RWPE2 (cell line): Measurements from ENCODE around the gene URAD.

Experiments
- ATAC-seq: fragments of 200-7000 bp; cut with Tn5 transposase; 3 replicates; pipeline ENCODE4 v1.9.1; 2021; ENCODE audit warnings: low read depth
- DNase-seq: peaks from one replicate; pipeline ENCODE4 v3.0.0-alpha.2; 2020; ENCODE audit warnings: low spot score
- H3K27ac ChIP-seq: fragments of 450-650 bp; 2 replicates; pipeline ENCODE4 v1.5.1; 2017; ENCODE audit warnings: mild to moderate bottlenecking; ENCODE audit not compliant: poor library complexity, severe bottlenecking
- H3K27me3 ChIP-seq: fragments of 250-450 bp; sonication (Bioruptor Pico); 2 replicates; pipeline ENCODE4 v1.5.1; 2021; ENCODE audit warnings: mild to moderate bottlenecking, moderate library complexity; ENCODE audit not compliant: insufficient read depth, poor library complexity, severe bottlenecking
- H3K36me3 ChIP-seq: fragments of 250-450 bp; sonication (Bioruptor Pico); 2 replicates; pipeline ENCODE4 v1.5.1; 2020; ENCODE audit warnings: low read depth, mild to moderate bottlenecking, moderate library complexity
- H3K4me1 ChIP-seq: fragments of 250-450 bp; sonication (Bioruptor Pico); 2 replicates; pipeline ENCODE4 v1.5.1; 2021; ENCODE audit warnings: mild to moderate bottlenecking, moderate library complexity; ENCODE audit not compliant: insufficient read depth, poor library complexity, severe bottlenecking
- H3K4me3 ChIP-seq: fragments of 250-450 bp; sonication (Bioruptor Pico); 2 replicates; pipeline ENCODE4 v1.5.1; 2021; ENCODE audit warnings: mild to moderate bottlenecking, moderate library complexity; ENCODE audit not compliant: severe bottlenecking
- H3K9me3 ChIP-seq: fragments of 250-450 bp; sonication (Bioruptor Pico); 2 replicates; pipeline ENCODE4 v1.5.1; 2021; ENCODE audit warnings: mild to moderate bottlenecking, moderate library complexity; ENCODE audit not compliant: severe bottlenecking
- CTCF ChIP-seq: fragments of 450-650 bp; IDR thresholded peaks from one replicate; pipeline ENCODE4 v1.5.1; 2017; ENCODE audit warnings: mild to moderate bottlenecking, moderate library complexity; ENCODE audit not compliant: poor library complexity, severe bottlenecking

Gene URAD

GRCh38 chr13:27928805-27929753 is 59.4 kb downstream of the URAD start:
- Histone ChIP-seq H3K4me3 (no peak overlapping the region), H3K9me3 (no peaks in the 10 kb centered on the region), H3K36me3 (no peaks in the 10 kb centered on the region), H3K27me3 (peaks cover 77% of the 10 kb centered on the region), H3K4me1 (no peaks in the 10 kb centered on the region), H3K27ac (no peak overlapping the region)
- DNase-seq = no peak
- peak; percentile 17; the same call in 1 of the 3 replicates for ATAC-seq
- no peak for TF ChIP-seq CTCF

GRCh38 chr13:27928353-27928804 is 60.1 kb downstream of the URAD start:
- H3K4me3 ChIP-seq = no peak overlapping the region
- no peaks in the 10 kb centered on the region for H3K4me1 ChIP-seq
- H3K27me3 ChIP-seq = peaks cover 84% of the 10 kb centered on the region
- TF ChIP-seq CTCF = no peak
- ATAC-seq = no peak
- no peaks in the 10 kb centered on the region for H3K36me3 ChIP-seq
- H3K27ac ChIP-seq = no peak overlapping the region
- H3K9me3 ChIP-seq = no peaks in the 10 kb centered on the region
- no peak for DNase-seq
